ENCODE results near the gene FNBP1L.

GRCh38 chr1:93519199-93519829 is 71.4 kb downstream of the FNBP1L start:
- TF ChIP-seq USF2 (CRISPR knock-in tag; IDR thresholded peaks at IDR 0.05) (no peak), DPF2 (IDR thresholded peaks at IDR 0.05) (no peak), POLR2AphosphoS5 (IDR thresholded peaks at IDR 0.05; ENCODE audit: control insufficient read depth, insufficient read depth, low read depth, low read length) (no peak), PTBP1 (IDR thresholded peaks at IDR 0.05; ENCODE audit: low read depth, low read length) (no peak), HNRNPLL (IDR thresholded peaks at IDR 0.05; ENCODE audit: low read depth, low read length, poor library complexity, severe bottlenecking) (no peak), MTA2 (IDR thresholded peaks at IDR 0.05; ENCODE audit: low read depth) (no peak)
